Measurements from ENCODE around the gene ALG8.

DNA sequence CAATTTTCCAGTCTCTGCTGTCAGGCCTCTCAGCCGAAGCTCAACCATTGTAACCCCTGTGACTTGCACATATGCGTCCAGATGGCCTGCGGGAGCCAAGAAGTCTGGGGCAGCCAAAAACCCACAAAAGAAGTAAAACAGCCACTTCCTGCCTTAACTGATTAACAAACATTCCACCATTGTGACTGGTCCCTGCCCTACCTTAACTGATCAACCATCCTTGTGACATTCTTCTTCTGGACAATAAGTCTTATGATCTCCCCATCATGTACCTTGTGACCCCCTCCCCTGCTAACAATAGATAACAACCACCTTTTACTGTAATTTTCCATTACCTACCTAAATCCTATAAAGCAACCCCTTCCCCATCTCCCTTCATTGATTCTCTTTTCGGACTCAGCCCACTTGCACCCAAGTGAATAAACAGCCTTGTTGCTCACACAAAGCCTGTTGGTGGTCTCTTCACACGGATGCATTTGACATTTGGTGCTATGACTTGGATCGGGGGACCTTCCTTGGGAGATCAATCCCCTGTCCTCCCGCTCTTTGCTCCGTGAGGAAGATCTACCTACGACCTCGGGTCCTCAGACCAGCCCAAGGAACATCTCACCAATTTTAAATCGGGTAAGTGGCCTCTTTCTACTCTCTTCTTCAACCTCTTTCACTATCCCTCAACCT is 58.5 kb downstream of the ALG8 start:
- TF ChIP-seq, protein P1, sequence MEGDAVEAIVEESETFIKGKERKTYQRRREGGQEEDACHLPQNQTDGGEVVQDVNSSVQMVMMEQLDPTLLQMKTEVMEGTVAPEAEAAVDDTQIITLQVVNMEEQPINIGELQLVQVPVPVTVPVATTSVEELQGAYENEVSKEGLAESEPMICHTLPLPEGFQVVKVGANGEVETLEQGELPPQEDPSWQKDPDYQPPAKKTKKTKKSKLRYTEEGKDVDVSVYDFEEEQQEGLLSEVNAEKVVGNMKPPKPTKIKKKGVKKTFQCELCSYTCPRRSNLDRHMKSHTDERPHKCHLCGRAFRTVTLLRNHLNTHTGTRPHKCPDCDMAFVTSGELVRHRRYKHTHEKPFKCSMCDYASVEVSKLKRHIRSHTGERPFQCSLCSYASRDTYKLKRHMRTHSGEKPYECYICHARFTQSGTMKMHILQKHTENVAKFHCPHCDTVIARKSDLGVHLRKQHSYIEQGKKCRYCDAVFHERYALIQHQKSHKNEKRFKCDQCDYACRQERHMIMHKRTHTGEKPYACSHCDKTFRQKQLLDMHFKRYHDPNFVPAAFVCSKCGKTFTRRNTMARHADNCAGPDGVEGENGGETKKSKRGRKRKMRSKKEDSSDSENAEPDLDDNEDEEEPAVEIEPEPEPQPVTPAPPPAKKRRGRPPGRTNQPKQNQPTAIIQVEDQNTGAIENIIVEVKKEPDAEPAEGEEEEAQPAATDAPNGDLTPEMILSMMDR (IDR thresholded peaks at IDR 0.05): no peak
- no peak for TF ChIP-seq EP300 (IDR thresholded peaks at IDR 0.05)

All from tibial nerve (tissue), 4 donors.